DND-41 (cell line): ENCODE measurements around the gene ARFIP2.

ENCODE experiments used
- ATAC-seq: fragments of 200-7000 bp; cut with Tn5 transposase; 3 replicates; pipeline ENCODE4 v1.9.1; 2021; ENCODE audit warnings: low read depth; ENCODE audit not compliant: insufficient read depth
- DNase-seq: peaks from one replicate; pipeline ENCODE4 v3.0.0-alpha.2; 2020
- H2AFZ ChIP-seq: 2 replicates; pipeline ENCODE4 v1.6.0; 2012; ENCODE audit warnings: low read depth, low read length
- H3K27ac ChIP-seq: 2 replicates; pipeline ENCODE4 v1.5.1; 2012; ENCODE audit warnings: low read length, inconsistent platforms
- H3K27me3 ChIP-seq: fragments of 200-600 bp; sonication (generic); 2 replicates; pipeline ENCODE4 v1.6.0; 2012; ENCODE audit warnings: low read length, mild to moderate bottlenecking, inconsistent platforms; ENCODE audit not compliant: insufficient read depth, poor library complexity
- H3K36me3 ChIP-seq: 2 replicates; pipeline ENCODE4 v1.5.1; 2012; ENCODE audit warnings: low read length, inconsistent platforms; ENCODE audit not compliant: insufficient read depth
- H3K4me1 ChIP-seq: 2 replicates; pipeline ENCODE4 v1.5.1; 2012; ENCODE audit warnings: mild to moderate bottlenecking, low read length; ENCODE audit not compliant: insufficient read depth
- H3K4me2 ChIP-seq: 2 replicates; pipeline ENCODE4 v1.6.0; 2012; ENCODE audit warnings: mild to moderate bottlenecking, moderate library complexity, low read length, inconsistent platforms; ENCODE audit not compliant: insufficient read depth
- H3K4me3 ChIP-seq, 2 experiments: fragments of 200-600 bp in 1 of 2; shearing (Covaris generic) in 1 of 2; 2 replicates each; pipeline ENCODE4 v1.5.1; 2012 to 2016; ENCODE audit warnings: inconsistent platforms in 2 of 2, low read length in 2 of 2, mild to moderate bottlenecking in 2 of 2, low read depth in 1 of 2, moderate library complexity in 1 of 2
- H3K79me2 ChIP-seq: 2 replicates; pipeline ENCODE4 v1.6.0; 2012; ENCODE audit warnings: low read length, inconsistent platforms; ENCODE audit not compliant: insufficient read depth
- H3K9ac ChIP-seq: 2 replicates; pipeline ENCODE4 v1.6.0; 2012; ENCODE audit warnings: low read depth, mild to moderate bottlenecking, inconsistent platforms, low read length, moderate library complexity
- H3K9me3 ChIP-seq: 2 replicates; pipeline ENCODE4 v1.5.1; 2012; ENCODE audit warnings: low read length, moderate library complexity, mild to moderate bottlenecking, inconsistent platforms; ENCODE audit not compliant: insufficient read depth, severe bottlenecking
- H4K20me1 ChIP-seq: 2 replicates; pipeline ENCODE4 v1.6.0; 2012; ENCODE audit warnings: low read length; ENCODE audit not compliant: insufficient read depth
- EZH2 ChIP-seq: IDR thresholded peaks from 3 replicates; pipeline ENCODE4 v1.6.1; 2012; ENCODE audit warnings: borderline replicate concordance, low read depth, mild to moderate bottlenecking, moderate library complexity, low read length, inconsistent platforms; ENCODE audit not compliant: severe bottlenecking
- TF ChIP-seq, protein P1 (sequence below): IDR thresholded peaks from 2 replicates; pipeline ENCODE4 v1.5.1; 2012; ENCODE audit warnings: borderline replicate concordance, low read length, moderate library complexity, mild to moderate bottlenecking; ENCODE audit not compliant: poor library complexity, severe bottlenecking; ENCODE audit errors: extremely low read depth

The ARFIP2 gene

DNA sequence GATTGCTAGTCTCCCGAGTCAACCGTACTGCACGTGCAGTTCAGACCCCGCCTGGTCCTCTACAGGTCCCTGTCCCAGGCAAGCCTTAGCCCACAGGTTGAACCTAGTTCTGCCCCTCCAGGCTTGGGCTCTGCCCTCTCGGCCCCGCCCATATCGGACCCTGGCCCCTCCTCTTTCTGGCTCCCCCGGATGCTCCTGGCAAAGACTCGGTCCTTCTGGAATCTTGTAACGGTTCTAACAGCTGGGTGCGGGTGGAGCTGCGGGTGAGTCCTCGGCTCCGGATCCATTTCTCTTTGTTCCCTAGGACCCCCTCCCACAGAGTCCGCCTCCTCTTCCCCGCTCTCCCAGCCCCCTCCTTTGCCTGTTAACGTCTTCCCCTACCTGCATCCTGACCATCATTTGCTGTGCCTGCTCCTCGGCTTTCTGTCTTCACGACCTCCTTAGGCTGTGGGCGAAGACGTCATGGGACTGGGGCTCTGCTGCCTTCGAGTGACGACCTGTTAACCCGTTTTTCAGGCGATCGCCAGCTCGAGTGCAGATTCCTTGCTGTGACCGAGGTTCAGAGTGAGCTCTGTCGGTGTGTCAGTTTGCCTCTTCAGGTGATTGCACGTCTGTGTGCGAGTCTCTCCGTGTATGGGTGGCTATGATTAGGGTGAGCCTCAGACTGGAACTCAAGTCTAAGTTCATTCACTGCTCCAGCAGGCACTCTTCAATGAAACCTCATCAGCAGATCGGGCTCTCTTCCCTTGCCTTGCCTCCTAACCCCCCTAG lies 16.1 kb upstream of the ARFIP2 start, which contains the start of gene DNHD1:
TSS of gene DNHD1 (plus strand) at position 212 of the 771 bp plus-strand sequence. CDS start 936 bp downstream, outside the sequence.
- DNase-seq (no peak), ATAC-seq (no peak)
- H3K4me2 ChIP-seq: no peak within 1 kb of the TSS
- H3K36me3 ChIP-seq: peaks cover 33% of the 10 kb centered on the region
- no peaks in the 10 kb centered on the region for H3K9me3 ChIP-seq
- H3K79me2 ChIP-seq: no peaks in the 10 kb centered on the region
- H4K20me1 ChIP-seq: peaks cover 6% of the 10 kb centered on the region; the same call in 1 of the 2 replicates
- H3K4me1 ChIP-seq: no peaks in the 10 kb centered on the region
- H3K27me3 ChIP-seq: no peaks in the 10 kb centered on the region
- H3K27ac ChIP-seq: no peak within 1 kb of the TSS
- TF ChIP-seq, protein P1, sequence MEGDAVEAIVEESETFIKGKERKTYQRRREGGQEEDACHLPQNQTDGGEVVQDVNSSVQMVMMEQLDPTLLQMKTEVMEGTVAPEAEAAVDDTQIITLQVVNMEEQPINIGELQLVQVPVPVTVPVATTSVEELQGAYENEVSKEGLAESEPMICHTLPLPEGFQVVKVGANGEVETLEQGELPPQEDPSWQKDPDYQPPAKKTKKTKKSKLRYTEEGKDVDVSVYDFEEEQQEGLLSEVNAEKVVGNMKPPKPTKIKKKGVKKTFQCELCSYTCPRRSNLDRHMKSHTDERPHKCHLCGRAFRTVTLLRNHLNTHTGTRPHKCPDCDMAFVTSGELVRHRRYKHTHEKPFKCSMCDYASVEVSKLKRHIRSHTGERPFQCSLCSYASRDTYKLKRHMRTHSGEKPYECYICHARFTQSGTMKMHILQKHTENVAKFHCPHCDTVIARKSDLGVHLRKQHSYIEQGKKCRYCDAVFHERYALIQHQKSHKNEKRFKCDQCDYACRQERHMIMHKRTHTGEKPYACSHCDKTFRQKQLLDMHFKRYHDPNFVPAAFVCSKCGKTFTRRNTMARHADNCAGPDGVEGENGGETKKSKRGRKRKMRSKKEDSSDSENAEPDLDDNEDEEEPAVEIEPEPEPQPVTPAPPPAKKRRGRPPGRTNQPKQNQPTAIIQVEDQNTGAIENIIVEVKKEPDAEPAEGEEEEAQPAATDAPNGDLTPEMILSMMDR: no peak
- no peak for TF ChIP-seq EZH2
- H2AFZ ChIP-seq: no peak within 1 kb of the TSS
- no peak within 1 kb of the TSS for H3K9ac ChIP-seq
- H3K4me3 ChIP-seq: no peak within 1 kb of the TSS

DNA sequence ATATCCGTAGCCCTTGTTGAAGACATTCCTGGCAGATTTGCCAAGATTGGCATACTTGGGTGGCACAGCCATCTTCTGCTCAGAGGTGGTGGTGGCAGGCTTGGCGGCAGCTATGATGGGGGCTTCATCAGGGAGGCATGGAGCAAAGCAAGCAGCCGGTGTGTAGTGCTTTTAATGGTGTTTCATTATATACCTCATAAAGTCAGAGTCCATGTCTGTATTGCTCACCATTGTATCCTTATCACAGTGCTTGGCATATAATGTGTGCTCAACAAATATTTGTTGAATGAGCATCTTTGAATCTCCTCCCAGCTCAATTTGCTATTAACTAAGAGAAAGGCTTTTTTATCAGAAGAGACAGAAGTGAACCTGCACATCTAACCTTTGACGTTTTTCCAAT lies 8.2 kb upstream of the ARFIP2 start:
- Histone ChIP-seq H3K27ac (no peak overlapping the region), H3K4me1 (no peaks in the 10 kb centered on the region), H3K79me2 (no peaks in the 10 kb centered on the region), H3K36me3 (peaks cover 58% of the 10 kb centered on the region), H2AFZ (no peak overlapping the region), H3K27me3 (no peaks in the 10 kb centered on the region), H3K9ac (no peak overlapping the region), H3K9me3 (no peaks in the 10 kb centered on the region), H4K20me1 (0 out of 2 replicates have a peak, but pooled peaks cover 3% of the 10 kb centered on the region), H3K4me3 (no peak overlapping the region), H3K4me2 (no peak overlapping the region)
- DNase-seq (no peak), ATAC-seq (no peak)
- TF ChIP-seq EZH2: no peak
- TF ChIP-seq, protein P1: no peak

DNA sequence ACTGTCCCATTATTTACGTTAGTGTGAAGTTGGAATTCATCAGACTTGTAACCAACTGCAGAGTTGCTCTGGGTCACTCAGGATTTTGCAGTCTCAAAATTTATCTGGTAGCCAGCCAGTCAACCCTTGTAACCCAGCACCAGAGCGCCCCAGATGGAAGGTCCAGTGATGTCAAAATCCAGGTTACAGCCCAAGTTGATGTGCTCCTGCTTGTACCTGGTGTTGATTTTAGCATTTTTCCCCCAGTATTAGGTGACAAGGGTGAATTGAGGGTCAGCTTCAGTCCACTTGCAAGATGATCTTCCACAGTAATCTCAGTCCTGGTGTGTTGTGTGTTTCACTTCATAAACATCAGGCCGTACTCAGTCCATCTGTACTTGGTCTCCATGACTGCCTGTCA lies 7.7 kb upstream of the ARFIP2 start:
- DNase-seq (no peak), ATAC-seq (no peak)
- Histone ChIP-seq H3K4me2 (no peak overlapping the region), H2AFZ (no peak overlapping the region), H3K27ac (no peak overlapping the region), H3K27me3 (no peaks in the 10 kb centered on the region), H3K4me3 (no peak overlapping the region), H4K20me1 (0 out of 2 replicates have a peak, but pooled peaks cover 3% of the 10 kb centered on the region), H3K9me3 (no peaks in the 10 kb centered on the region), H3K4me1 (no peaks in the 10 kb centered on the region), H3K79me2 (peaks cover 1% of the 10 kb centered on the region), H3K9ac (no peak overlapping the region), H3K36me3 (peaks cover 59% of the 10 kb centered on the region; the same call in 1 of the 2 replicates)
- no peak for TF ChIP-seq EZH2
- TF ChIP-seq, protein P1: no peak
